ENCODE measurements around the gene NRG3.
"Not testable (repeated sequence)": the region's sequence is repeated elsewhere in the genome, so short reads cannot be mapped to it uniquely, and the experiment has no call there.

NRG3 gene

GRCh38 chr10:82914655-82915136, 1039.7 kb downstream of the NRG3 start:
- DNase-seq (ENCODE audit: low read depth, low spot score), result no peak

- DNase-seq (ENCODE audit: low read depth, low spot score), result no peak
Measured at GRCh38 chr10:82916941-82917340, 1041.9 kb downstream of the NRG3 start.

GRCh38 chr10:82918022-82918421, 1043.0 kb downstream of the NRG3 start:
- DNase-seq (ENCODE audit: low read depth, low spot score), result no peak

- no peak for DNase-seq (ENCODE audit: low read depth, low spot score)
Measured at GRCh38 chr10:82922046-82922445, 1047.1 kb downstream of the NRG3 start.

GRCh38 chr10:82922755-82923154, 1047.8 kb downstream of the NRG3 start:
- no peak for DNase-seq (ENCODE audit: low read depth, low spot score)

- no peak for DNase-seq (ENCODE audit: low read depth, low spot score)
Measured at GRCh38 chr10:82924711-82925110, 1049.7 kb downstream of the NRG3 start.

GRCh38 chr10:82925547-82925946, 1050.6 kb downstream of the NRG3 start:
- no peak for DNase-seq (ENCODE audit: low read depth, low spot score)

GRCh38 chr10:82932451-82932850, 1057.5 kb downstream of the NRG3 start:
- DNase-seq (ENCODE audit: low read depth, low spot score), result no peak

GRCh38 chr10:82934429-82934828, 1059.4 kb downstream of the NRG3 start:
- DNase-seq (ENCODE audit: low read depth, low spot score), result no peak

- DNase-seq (ENCODE audit: low read depth, low spot score), result no peak
Measured at GRCh38 chr10:82934947-82935346, 1060.0 kb downstream of the NRG3 start.

- DNase-seq (ENCODE audit: low read depth, low spot score), result no peak
Measured at GRCh38 chr10:82938331-82938730, 1063.3 kb downstream of the NRG3 start.

GRCh38 chr10:82942286-82943099, 1067.5 kb downstream of the NRG3 start:
- peak; percentile 13 for DNase-seq (ENCODE audit: low read depth, low spot score)

GRCh38 chr10:82943142-82943541, 1068.1 kb downstream of the NRG3 start:
- no peak for DNase-seq (ENCODE audit: low read depth, low spot score)

GRCh38 chr10:82949816-82950575, 1075.0 kb downstream of the NRG3 start:
- DNase-seq (ENCODE audit: low read depth, low spot score), result no peak

- no peak for DNase-seq (ENCODE audit: low read depth, low spot score)
Measured at GRCh38 chr10:82953331-82953730, 1078.3 kb downstream of the NRG3 start.

GRCh38 chr10:82953909-82954308, 1078.9 kb downstream of the NRG3 start:
- no peak for DNase-seq (ENCODE audit: low read depth, low spot score)

GRCh38 chr10:82960421-82961060, 1085.5 kb downstream of the NRG3 start:
- not testable (repeated sequence) for DNase-seq (ENCODE audit: low read depth, low spot score)

GRCh38 chr10:82961864-82962263, 1086.9 kb downstream of the NRG3 start:
- no peak for DNase-seq (ENCODE audit: low read depth, low spot score)

- no peak for DNase-seq (ENCODE audit: low read depth, low spot score)
Measured at GRCh38 chr10:82966130-82966529, 1091.1 kb downstream of the NRG3 start.

- no peak for DNase-seq (ENCODE audit: low read depth, low spot score)
Measured at GRCh38 chr10:82968533-82968932, 1093.5 kb downstream of the NRG3 start.

- no peak for DNase-seq (ENCODE audit: low read depth, low spot score)
Measured at GRCh38 chr10:82969405-82969804, 1094.4 kb downstream of the NRG3 start.

GRCh38 chr10:82980321-82980720, 1105.3 kb downstream of the NRG3 start:
- no peak for DNase-seq (ENCODE audit: low read depth, low spot score)

All from smooth muscle cell of the brain vasculature (primary cell).